ENCODE data around the gene CBX3.
"Not testable (repeated sequence)": the region's sequence is repeated elsewhere in the genome, so short reads cannot be mapped to it uniquely, and the experiment has no call there.

The CBX3 gene

GRCh38 chr7:26198781-26199169 is 2.8 kb upstream of the CBX3 start:
- in situ Hi-C loops (cut with MboI; ENCODE audit: low sequenced_read_pairs) = loop anchor here (25.0 kb wide), 1 partner anchor 111 kb away; no protein-coding TSS in a partner anchor

GRCh38 chr7:26199301-26200037 is 2.1 kb upstream of the CBX3 start:
- in situ Hi-C loops (cut with MboI; ENCODE audit: low sequenced_read_pairs) = loop anchor here (25.0 kb wide), 2 partner anchors 112 to 138 kb away; no protein-coding TSS in a partner anchor

GRCh38 chr7:26200038-26200443 is 1.5 kb upstream of the CBX3 start:
- in situ Hi-C loops (cut with MboI; ENCODE audit: low sequenced_read_pairs) = loop anchor here (25.0 kb wide), 1 partner anchor 137 kb away; no protein-coding TSS in a partner anchor

GRCh38 chr7:26200444-26201246 is 900 bp upstream of the CBX3 start, which contains the start of gene HNRNPA2B1:
Gene HNRNPA2B1, minus strand, starts transcription at chr7:26200746. Its CDS starts 169 bp downstream, at chr7:26200577.
- in situ Hi-C loops (cut with MboI; ENCODE audit: low sequenced_read_pairs) = loop anchor here (25.0 kb wide), 1 partner anchor 137 kb away; no protein-coding TSS in a partner anchor

GRCh38 chr7:26202019-26202990 is 760 bp downstream of the CBX3 start:
- in situ Hi-C loops (cut with MboI; ENCODE audit: low sequenced_read_pairs) = loop anchor here (25.0 kb wide), 1 partner anchor 135 kb away; no protein-coding TSS in a partner anchor

DNA sequence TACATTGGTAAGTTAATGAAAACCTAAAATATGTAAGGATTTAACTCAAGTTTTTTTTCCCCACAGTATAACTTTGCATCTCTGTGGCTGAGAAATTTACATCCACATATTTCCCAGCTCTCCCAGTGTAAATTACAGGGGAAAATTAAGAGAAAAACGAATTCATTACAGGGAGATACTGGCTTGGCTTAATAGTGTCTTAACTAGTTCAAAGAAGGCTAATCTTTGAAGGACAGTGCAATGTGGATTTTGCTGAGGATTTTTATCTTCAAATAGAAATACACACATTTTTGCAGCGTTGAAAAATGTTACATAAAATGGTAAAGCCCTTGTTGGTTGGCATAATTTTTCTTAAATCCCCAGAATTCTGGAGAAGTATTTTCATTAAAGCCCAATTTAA is 1.5 kb downstream of the CBX3 start:
- in situ Hi-C loops (cut with MboI; ENCODE audit: low sequenced_read_pairs) = loop anchor here (25.0 kb wide), 1 partner anchor 134 kb away; no protein-coding TSS in a partner anchor

- in situ Hi-C loops (cut with MboI; ENCODE audit: low sequenced_read_pairs) = loop anchor here (25.0 kb wide), 1 partner anchor 129 kb away; no protein-coding TSS in a partner anchor
Observed at GRCh38 chr7:26208040-26208439, 6.5 kb downstream of the CBX3 start.

DNA sequence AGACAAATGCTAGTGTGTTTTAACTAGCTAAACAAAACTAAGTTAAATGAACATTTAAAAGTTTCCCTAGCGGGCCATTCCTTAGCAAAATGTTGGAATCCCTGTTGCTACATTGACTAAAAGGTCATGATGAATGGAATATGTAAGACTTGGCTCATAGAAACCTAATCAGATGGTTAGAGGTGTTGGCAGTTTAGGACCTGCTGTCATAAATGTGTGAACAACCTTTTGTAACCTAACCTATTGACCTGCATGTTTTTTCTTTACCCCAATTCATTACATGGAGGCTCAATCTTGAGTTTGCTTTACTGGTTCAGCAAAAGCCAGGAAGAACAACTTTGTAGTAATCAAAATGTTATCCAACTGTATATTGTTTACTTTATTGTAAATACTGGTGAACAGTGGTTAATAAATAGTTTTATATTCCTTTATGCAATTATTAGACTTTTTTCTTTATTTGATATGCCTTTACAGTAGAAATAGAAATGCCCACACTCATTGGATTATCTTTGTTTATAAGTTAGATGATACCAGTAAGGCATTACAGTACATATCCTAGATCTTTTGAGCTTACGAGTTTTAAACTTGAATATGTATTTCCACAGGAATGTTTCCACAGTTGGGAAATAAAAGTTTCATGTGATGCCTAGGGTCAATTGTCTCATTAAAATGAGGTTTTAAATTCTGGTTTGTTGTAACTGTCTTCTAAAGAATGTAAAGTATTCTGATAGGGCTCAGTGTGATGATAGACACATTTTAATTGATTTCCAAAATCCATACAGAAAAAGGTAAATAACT is 11.6 kb downstream of the CBX3 start:
- in situ Hi-C loops (cut with MboI; ENCODE audit: low sequenced_read_pairs) = loop anchor here (25.0 kb wide), 1 partner anchor 124 kb away; no protein-coding TSS in a partner anchor

- in situ Hi-C loops (cut with MboI; ENCODE audit: low sequenced_read_pairs) = loop anchor here (25.0 kb wide), 1 partner anchor 123 kb away; no protein-coding TSS in a partner anchor
Observed at GRCh38 chr7:26213807-26214515, 12.4 kb downstream of the CBX3 start.

DNA sequence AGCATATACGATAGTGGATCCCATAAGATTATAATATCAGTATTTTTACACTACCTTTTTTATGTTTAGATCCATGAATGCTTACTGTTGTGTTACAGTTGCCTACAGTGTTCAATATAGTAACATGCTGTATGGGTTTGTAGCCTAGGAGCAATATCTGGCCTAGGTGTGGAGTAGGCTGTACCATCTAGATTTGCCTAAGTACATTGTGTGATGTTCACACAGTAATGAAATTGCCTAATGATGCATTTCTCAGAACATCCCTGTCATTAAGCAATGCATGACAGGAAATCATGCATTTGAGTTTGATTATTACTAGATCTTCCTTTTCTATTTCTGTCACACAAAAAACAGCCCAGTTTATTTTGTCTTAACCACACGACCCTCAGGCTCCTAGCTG is 14.5 kb downstream of the CBX3 start:
- in situ Hi-C loops (cut with MboI; ENCODE audit: low sequenced_read_pairs) = loop anchor here (25.0 kb wide), 1 partner anchor 121 kb away; no protein-coding TSS in a partner anchor

DNA sequence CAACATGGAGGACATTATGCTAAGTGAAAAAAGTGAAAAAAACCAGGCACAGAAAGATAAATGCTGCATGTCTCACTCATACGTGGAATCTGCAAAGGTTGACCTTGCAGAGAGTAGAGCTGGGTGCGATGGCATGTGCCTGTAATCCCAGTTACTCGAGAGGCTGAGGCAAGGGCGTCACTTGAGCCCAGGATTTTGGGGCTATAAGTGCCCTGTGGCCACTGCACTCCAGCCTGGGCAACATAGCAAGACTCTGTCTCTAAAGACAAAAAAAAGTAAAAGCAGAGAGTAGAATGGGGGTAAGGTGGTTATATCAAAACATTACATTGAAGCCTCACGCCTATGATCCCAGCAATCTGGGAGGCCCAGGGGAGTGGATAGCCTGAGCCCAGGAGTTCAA is 22.8 kb downstream of the CBX3 start:
- in situ Hi-C loops (cut with MboI; ENCODE audit: low sequenced_read_pairs) = loop anchor here (25.0 kb wide), 1 partner anchor 113 kb away; no protein-coding TSS in a partner anchor

- in situ Hi-C loops (cut with MboI; ENCODE audit: low sequenced_read_pairs) = no loop called here
Observed at GRCh38 chr7:26227987-26228386, 26.4 kb downstream of the CBX3 start.

- in situ Hi-C loops (cut with MboI; ENCODE audit: low sequenced_read_pairs) = no loop called here
Observed at GRCh38 chr7:26233902-26234511, 32.5 kb downstream of the CBX3 start.

DNA sequence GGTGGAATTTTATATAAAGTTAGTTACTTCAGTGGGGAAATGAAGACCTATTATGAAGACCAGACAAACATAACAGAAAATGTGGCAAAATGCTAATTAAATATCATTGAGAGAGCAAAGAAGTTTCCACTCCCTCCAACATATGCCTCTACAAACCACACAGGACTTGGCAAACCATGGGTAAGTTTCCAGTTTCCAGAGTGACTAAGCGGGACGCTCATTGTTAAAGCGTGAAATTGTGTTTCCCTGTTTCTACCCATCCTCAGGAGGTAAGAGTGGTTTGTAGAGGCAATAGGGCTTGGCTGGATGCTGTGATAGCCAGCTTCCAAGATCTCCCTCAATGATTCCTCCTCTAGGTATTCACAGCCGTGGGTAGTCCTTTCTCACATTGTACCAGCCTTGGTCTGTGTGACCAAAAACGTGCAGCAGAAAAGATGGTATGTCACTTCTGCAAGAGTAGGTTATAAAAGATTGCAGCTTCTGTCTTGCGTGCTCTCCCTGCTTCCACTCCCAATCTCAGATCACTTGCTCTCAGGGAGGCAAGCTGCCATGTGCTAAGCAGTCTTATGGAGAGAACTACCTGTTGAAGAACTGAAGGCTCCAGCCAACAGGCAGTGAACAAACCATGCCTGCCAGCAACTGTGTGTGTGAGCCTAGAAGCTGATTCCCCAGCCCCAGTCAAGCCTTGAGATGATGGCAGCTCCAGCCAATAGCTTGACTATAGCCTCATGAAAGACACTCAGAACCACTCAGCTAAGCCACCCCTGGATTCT is 35.7 kb downstream of the CBX3 start:
- in situ Hi-C loops (cut with MboI; ENCODE audit: low sequenced_read_pairs) = no loop called here

DNA sequence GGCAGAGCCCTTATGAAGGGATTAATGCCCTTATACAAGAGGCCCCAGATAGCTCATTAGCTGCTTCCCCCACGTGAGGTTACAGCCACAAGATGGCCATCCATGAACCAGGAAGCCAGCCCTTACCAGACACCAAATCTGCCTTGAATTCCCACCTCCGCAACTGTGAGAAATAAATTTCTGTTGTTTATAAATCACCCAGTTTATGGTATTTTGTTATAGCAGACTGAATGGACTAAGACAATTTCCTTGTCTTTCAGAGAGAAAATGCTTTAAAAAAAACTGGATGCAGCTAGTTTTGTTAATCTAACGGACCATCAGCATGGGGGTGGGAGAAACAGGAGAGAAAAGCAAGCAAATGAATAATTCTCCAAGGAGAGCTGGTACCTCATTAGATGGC is 36.5 kb downstream of the CBX3 start:
- in situ Hi-C loops (cut with MboI; ENCODE audit: low sequenced_read_pairs) = no loop called here

DNA sequence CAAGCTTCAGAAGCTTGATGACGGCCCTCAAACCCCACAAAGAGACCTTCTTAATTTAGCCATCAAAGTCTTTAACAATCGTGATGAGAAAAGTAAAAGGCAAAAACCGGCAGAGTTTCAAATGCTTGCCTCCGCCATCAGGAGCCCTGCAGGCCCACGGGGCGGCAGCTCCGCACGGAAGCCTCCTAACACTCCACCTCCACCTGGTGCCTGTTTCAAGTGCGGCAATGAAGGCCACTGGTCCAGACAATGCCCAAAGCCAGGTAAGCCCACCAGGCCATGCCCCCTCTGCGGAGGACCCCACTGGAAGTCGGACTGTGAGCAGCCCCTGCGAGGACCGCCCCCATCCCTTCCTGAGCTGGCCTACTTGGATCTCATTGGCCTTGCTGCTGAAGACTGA is 43.6 kb downstream of the CBX3 start:
- in situ Hi-C loops (cut with MboI; ENCODE audit: low sequenced_read_pairs) = no loop called here

GRCh38 chr7:26250239-26250638 is 48.7 kb downstream of the CBX3 start:
- in situ Hi-C loops (cut with MboI; ENCODE audit: low sequenced_read_pairs) = no loop called here

DNA sequence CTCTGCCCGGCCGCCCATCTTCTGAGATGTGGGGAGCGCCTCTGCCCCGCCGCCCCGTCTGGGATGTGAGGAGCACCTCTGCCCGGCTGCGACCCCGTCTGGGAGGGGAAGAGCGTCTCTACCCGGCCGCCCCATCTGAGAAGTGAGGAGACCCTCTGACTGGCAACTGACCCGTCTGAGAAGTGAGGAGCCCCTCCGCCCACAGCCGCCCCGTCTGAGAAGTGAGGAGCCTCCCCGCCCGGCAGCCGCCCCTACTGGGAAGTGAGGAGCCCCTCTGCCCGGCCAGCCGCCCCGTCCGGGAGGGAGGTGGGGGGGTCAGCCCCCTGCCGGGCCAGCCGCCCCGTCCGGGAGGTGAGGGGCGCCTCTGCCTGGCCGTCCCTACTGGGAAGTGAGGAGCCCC is 60.3 kb downstream of the CBX3 start:
- in situ Hi-C loops (cut with MboI; ENCODE audit: low sequenced_read_pairs) = not testable (repeated sequence)

Data from HL-60/S4 treated with retinoic acid at 250 ng/mL for 4 days and 3 days (cell line).